ENCODE measurements around the gene CACNA1D.

GRCh38 chr3:53807117-53807810 lies 312.9 kb downstream of the CACNA1D start:
- TF ChIP-seq CTCF (IDR thresholded peaks at IDR 0.05) = no peak
- no peak for TF ChIP-seq EP300 (IDR thresholded peaks at IDR 0.05)
